Measurements from ENCODE around the gene LOC101059915.

The LOC101059915 gene

GRCh38 chrX:71667328-71668247, at the start of gene LOC101059915:
Gene LOC101059915, plus strand, starts transcription at chrX:71667546.
- DNase-seq (ENCODE audit: low spot score) = no peak

DNA sequence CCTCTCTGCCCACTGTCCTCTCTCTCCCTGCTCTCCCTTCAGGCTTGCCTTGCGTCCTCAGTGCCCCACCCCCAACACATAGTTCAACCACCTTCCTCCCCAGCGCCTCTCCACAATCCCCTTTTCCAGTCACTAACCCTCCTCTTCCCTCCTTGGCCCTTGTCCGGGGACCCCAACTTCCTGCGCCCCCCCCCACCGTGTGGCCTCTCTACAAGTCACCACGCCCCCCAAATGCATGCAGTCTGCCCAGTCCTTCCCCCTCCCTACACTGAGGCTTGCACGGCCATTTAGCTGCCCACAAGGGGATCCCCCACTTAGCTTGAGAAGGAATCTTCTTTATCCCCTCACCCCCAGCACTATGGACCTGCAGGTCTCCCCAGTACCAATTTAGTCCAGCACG, 49.6 kb upstream of the LOC101059915 start:
- no peak for DNase-seq (ENCODE audit: low spot score)

DNA sequence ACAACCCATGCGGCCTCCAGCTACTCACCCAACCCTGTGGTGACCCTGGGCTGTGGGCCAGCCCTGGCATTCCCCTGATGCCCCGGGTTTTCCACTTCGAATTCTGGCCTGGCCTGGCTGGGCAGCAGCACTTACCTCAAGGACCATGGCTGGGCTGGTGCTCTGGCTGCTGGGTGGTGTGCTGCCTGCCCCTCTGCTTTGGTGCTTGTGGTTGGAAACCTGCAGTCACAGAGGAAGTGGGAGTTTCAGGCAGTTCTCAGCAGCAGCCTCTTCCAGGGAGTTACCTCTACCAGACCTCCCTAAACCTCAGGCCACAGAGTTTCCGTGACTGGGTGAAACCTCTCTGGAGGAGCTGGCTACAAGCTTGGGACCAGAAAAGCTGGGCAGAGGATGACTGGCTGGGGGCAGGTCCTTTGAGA, 49.0 kb upstream of the LOC101059915 start, which contains the start of gene CXCR3:
CXCR3 (minus strand) TSS at position 209 of the 419 bp plus-strand sequence; CDS start at position 147, 62 bp downstream.
- no peak for DNase-seq (ENCODE audit: low spot score)

- DNase-seq (ENCODE audit: low spot score) = no peak
Observed at GRCh38 chrX:71618787-71619186, 48.6 kb upstream of the LOC101059915 start.

- no peak for DNase-seq (ENCODE audit: low spot score)
Observed at GRCh38 chrX:71619193-71619592, 48.2 kb upstream of the LOC101059915 start.

DNA sequence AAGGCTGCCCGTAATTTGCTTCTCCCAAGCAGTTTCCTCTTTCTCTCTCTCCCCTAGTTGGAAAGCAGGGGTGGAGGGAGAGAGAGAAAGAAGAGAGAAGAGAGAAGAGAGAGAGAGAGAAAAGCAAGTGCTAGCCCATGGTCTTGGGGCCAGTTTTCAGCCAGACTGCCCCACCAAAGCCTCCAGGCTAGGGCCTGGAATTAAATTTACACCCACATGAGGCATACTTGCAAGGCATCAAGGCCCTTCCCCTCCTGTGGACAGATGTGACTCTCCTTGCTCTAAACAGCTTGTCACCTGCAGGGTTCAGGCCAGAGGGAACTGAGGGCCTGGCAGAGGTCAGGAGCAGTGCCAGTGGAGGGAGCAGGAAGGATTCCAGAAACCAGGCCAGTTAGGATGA, 47.4 kb upstream of the LOC101059915 start:
- DNase-seq (ENCODE audit: low spot score) = no peak

DNA sequence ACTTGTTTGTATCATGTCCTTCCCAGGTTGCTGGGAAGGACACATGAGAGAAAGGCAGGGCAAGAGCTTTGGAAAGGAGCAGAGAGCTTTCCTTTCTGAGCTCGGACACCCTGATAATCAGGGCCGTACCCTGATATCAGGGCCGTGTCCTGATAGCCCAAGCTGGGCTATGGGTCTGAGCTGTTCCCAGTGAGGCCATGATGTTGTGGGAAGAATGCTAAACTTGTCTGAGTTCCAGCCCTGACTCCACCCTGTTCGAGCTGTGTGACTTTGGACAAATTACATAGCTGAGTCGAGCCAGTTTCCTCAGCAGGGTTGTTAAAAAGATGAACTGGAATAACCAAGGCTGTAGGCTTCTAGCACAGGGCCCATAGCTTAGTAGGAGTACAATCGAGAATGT, 45.7 kb upstream of the LOC101059915 start:
- DNase-seq (ENCODE audit: low spot score) = no peak

DNA sequence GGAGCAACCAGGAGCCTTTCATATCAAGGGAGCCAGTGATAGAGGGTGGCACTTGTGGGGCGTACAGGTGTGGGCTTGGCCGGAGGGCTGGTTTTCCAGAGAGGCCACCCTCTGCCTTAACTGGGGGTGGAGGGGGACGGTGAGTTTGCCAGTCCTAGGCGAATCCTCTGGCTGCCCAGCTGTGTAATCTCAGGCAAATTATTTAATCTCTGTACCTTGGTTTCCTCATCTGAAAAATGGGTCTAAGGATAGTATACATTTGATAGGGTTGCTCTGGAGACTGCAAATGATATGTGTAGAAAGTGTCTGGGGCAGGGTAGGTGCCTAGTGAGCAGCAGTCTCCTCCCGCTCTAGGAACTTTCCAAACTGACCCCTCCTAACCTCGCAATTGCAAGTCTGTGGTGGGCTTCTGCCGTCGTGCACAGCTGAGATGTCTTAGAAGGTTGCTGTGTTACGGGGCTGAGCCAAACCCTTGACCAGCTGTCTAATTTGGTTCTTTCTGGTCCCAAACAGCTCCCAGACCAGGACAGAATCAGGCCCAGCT, 45.2 kb upstream of the LOC101059915 start:
- DNase-seq (ENCODE audit: low spot score) = no peak

DNA sequence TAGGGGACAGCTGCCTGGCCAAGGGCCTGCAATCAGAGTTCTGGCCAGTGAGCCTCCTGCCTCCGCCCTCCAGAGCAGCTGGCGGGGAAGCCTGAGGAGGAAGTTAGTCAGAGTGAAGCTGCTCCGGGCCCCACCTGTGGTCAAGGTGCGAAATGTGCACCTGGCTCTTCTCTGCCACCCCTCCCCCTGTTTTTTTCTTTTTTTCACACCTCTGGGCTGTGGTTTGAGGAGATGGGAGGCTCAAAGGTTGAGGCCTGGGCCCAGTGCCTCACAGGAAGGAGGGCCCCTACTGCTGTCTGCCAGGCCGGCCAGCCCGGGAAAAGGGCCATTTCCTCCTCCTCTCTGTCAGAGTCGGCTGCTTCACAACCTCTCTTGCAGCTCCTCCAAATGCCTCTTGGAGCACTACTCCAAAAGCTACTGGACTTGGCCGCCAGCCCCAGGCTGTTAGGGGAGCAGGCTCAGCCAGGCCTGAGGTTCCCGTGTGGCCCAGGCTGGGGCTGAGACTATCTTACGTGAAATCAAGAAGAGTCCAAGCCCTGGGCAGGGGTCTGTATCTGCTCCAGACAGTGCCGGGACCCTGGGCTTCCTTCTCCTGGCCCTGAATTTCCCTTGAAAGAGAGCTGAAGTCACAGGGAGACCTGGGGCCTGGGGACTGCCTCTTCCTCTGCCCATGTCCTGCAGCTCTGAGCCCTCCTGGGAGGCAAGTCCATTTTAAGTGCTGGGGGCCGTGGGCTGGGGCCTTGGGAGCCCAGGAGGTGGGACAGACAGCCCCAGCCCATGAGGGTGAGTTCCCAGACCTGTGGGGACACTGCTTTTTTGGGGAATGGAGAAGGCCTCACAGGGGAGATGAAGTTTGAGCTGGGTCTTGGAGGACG, 44.5 kb upstream of the LOC101059915 start:
- DNase-seq (ENCODE audit: low spot score) = peak; percentile 79

- no peak for DNase-seq (ENCODE audit: low spot score)
Observed at GRCh38 chrX:71623714-71624113, 43.6 kb upstream of the LOC101059915 start.

DNA sequence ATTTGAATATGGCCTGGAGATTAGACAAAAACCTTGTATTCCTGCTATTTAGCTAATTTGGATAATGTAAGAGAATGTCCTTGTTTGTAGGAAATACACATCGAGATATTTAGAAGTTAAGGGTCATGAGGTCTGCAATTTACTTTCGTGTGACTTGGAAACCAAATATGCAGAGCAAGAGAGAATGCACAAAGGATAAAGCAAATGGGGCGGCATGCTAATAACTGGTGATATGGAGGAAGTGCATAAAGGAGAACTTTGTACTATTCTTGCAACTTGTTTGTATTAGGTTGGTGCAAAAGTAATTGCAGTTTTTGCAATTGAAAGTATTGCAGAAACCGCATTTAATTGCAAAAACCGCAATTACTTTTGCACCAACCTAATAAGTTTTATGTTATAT, 41.9 kb upstream of the LOC101059915 start:
- DNase-seq (ENCODE audit: low spot score) = no peak

- DNase-seq (ENCODE audit: low spot score) = no peak
Observed at GRCh38 chrX:71626576-71626975, 40.8 kb upstream of the LOC101059915 start.

DNA sequence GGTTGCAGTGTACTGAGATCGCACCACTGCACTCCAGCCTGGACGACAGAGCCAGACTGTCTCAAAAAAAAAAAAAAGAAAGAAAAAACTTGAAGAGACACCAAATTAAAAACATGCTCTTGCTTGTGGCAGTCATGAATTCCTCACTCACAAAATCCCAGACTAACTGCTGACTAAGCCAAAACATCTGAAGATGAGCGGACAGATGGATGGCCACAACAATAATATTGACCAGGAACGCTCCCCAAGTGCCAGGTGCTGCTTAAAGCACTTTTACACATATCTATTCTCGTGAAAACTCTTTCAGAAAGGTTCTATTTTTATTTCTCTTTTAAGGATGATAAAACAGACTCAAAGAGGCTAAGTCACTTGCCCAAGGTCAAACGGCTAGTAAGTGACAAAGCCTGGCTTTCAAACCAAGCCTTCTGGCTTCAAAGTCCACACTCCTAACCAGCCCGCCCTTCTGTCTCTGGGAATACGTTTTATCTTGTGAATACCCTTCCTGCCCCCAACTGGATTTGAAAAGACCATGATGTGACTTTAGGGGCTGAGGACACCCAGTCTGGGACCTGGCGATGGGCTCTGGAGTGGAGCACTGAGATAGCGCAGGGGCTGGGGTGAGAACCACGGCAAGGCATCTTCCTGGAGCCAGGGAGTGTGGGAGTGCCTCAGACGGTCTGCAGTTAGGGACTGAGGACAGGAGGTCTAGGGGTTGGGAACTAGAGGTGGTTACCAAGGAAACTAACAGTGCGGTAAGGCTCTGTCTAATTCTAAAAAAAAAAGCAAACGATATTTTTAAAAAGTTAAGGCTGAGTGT, 39.5 kb upstream of the LOC101059915 start:
- no peak for DNase-seq (ENCODE audit: low spot score)

DNA sequence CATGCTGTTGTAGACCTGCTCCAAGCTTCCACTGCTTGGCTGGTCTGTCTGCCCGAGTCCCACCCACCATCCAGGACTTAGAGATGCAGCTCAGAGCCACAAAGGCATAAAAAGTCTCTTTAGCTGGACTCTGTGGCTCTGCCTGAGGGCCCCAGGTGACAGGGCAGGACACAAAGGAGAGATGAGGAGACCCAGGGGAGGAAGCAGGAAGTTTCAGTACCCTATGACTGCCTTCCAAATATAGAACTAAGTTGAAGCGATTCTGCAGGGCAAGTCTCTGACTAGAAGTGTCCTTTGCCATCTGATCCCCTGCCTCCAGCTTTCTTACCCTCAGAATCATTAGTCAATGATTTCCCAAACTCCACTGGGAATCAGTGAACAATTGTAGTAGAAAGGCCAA, 37.9 kb upstream of the LOC101059915 start:
- no peak for DNase-seq (ENCODE audit: low spot score)

GRCh38 chrX:71632923-71633657, 34.3 kb upstream of the LOC101059915 start:
- no peak for DNase-seq (ENCODE audit: low spot score)

- DNase-seq (ENCODE audit: low spot score) = no peak
Observed at GRCh38 chrX:71634366-71634765, 33.0 kb upstream of the LOC101059915 start.

DNA sequence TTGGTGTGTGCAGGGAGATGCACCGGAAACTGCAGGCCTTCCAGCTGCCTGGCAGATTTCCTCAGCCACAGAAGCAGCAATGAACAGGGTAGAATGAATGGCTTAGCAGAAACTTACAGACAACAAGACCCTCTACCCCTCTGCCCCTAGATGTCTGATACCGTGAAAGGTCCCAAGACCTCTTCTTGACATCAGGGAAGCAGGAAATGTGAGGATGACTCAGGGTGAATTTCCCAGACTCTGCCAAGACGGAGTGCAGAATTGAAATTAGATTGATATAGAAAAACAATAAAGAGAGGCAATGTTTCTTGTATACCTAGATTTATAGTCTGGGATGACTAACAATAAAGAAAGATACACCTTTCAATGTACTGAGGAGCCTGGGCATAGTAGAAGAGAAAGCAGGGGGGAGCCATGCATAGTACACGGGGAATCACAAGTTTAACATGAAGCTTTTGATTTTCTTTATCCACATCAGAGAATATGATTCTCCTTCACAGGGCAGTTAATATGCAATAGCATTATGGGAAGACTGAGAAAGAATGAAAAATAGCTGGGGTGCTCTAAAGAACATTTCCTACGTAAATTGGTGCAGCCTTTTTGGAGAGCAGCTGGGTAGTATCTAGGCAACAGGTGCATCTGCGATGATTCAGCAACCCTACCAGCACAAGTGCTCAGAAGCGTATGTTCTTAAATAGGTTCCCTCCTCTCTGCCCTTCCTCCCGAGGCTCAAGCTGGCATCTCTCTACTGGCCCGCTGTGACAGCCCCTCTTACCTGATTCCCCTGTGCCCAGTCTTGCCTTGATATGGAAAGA, 30.7 kb upstream of the LOC101059915 start:
- DNase-seq (ENCODE audit: low spot score) = no peak

DNA sequence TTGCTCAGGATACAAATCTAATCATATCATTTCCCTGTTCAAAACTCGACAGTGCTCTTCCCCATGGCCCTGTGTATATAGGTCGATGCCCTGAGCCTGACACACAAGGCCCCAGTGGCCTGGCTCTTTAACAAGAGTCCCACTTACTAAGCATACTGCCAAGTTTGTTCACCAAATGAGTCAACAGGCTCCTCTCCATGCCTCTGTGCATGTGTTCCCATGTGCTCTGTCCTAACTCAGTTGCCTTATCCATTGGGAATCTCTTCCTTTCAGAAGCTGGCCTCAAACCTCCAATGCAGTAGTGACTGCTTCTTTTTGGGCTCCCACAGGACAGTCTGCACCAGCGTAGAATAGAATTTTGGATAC, 30.1 kb upstream of the LOC101059915 start:
- DNase-seq (ENCODE audit: low spot score) = no peak

DNA sequence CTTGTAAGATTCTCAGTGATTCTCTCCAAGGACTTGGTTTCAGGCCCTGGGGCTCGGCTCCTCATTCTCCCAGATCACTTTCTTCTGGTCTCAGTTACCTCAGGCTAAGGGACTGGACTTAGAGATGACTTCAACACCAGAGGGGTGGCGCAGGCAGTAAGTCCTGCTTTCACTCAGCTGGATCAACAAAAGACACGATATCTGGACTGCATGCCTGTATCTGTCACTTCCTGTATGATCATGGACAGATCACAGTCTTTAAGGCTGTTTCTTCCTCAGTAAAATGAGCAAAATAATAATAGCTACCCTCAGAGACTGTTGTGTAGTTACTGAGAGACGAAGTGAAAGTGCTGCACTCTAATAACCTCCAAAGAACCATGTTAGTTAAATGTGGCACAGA, 29.5 kb upstream of the LOC101059915 start:
- no peak for DNase-seq (ENCODE audit: low spot score)

GRCh38 chrX:71638409-71638808, 28.9 kb upstream of the LOC101059915 start:
- no peak for DNase-seq (ENCODE audit: low spot score)
